ENCODE data around the gene CLK3. TPM values are rescaled to one million over a fixed set of nuclear protein-coding genes. Genes with fewer than 3 reads are reported as not detected.

The CLK3 gene
- total RNA-seq, 2 experiments from 2014 or later = 159 to 168 TPM

DNA sequence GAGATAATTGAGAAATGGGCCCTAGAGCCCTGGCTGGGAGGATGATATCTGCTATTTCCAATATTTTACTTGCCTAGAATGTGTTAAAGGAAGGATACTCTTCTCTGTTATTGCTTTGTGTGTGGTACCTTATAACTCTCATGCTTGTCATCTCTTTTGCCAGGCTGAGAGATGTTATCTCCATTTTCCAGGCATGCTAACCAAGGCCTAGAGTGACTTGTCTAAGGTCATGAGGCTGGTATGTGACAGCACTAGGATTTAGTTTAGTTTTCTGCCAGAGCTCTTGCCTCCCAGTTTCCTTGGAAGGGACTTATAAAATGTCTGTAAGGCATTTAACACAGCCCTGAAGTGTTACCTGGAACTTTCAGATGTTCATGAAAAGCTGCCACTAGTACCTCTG is 1.4 kb downstream of the CLK3 start:
- ATAC-seq (no peak), DNase-seq (no peak)
- no peaks in the 10 kb centered on the region for H3K27me3 Mint-ChIP-seq
- intact Hi-C loops (cut with micrococcal nuclease) = loop anchor here (5.0 kb wide), 1 partner anchor 75 kb away; the partner anchor contains the start of gene ARID3B
- peak overlapping the region; percentile 92 for H3K4me3 Mint-ChIP-seq
- CTCF ChIA-PET = interaction anchor here (0.9 to 10.8 kb wide), 9 partner anchors 17 to 285 kb away, joined by 3 to 203 read pairs (median 6); no protein-coding TSS in a partner anchor
- H3K27ac Mint-ChIP-seq = peak overlapping the region; percentile 94
- H3K36me3 Mint-ChIP-seq (ENCODE audit: low read depth) = peaks cover 43% of the 10 kb centered on the region
- H3K9me3 Mint-ChIP-seq = no peaks in the 10 kb centered on the region
- H3K4me1 Mint-ChIP-seq (ENCODE audit: low read depth) = peaks cover 48% of the 10 kb centered on the region
- POLR2A ChIA-PET = interaction anchor here (0.7 to 5.6 kb wide), 11 partner anchors 7 to 476 kb away, joined by 3 to 27 read pairs (median 4); partner anchors contain the start of gene ARID3B
- TF ChIP-seq, protein P1, sequence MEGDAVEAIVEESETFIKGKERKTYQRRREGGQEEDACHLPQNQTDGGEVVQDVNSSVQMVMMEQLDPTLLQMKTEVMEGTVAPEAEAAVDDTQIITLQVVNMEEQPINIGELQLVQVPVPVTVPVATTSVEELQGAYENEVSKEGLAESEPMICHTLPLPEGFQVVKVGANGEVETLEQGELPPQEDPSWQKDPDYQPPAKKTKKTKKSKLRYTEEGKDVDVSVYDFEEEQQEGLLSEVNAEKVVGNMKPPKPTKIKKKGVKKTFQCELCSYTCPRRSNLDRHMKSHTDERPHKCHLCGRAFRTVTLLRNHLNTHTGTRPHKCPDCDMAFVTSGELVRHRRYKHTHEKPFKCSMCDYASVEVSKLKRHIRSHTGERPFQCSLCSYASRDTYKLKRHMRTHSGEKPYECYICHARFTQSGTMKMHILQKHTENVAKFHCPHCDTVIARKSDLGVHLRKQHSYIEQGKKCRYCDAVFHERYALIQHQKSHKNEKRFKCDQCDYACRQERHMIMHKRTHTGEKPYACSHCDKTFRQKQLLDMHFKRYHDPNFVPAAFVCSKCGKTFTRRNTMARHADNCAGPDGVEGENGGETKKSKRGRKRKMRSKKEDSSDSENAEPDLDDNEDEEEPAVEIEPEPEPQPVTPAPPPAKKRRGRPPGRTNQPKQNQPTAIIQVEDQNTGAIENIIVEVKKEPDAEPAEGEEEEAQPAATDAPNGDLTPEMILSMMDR (IDR thresholded peaks at IDR 0.05) = no peak

DNA sequence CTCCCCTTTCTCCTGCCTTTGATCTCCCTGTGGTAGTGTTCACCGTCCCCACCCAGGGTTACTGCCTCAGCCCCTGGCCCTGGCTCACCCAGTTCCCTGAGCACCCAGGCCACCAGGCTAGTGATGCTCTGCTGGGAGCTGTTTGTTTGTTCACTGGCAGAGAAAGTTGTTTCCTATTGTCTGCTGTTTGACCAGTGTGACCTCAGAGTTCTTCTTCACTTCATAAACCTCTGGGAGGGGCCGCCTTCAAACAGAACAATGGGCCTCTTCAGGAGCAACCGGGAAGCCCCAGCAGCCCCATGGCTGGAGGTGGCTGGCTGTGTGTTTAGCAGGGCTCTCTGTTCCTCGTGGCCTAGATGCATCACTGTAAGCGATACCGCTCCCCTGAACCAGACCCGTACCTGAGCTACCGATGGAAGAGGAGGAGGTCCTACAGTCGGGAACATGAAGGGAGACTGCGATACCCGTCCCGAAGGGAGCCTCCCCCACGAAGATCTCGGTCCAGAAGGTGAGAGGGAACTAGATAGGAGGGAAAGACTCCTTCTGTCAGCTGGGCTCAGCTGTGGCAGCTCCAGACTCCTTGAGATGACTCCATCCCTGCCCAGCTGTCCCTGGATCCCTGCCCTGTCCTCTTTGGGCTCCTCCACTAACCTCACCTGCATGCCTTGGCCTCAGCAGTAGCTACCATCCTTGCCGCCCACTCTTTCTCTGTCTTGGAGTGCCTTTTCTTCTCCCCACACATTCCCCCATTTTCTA is 3.4 kb downstream of the CLK3 start:
- H3K4me1 Mint-ChIP-seq (ENCODE audit: low read depth) = peaks cover 52% of the 10 kb centered on the region
- H3K36me3 Mint-ChIP-seq (ENCODE audit: low read depth) = peaks cover 58% of the 10 kb centered on the region
- H3K27me3 Mint-ChIP-seq = no peaks in the 10 kb centered on the region
- peak overlapping the region; percentile 94 for H3K27ac Mint-ChIP-seq
- ChIA-PET POLR2A (interaction anchor here (0.6 to 1.6 kb wide), 6 partner anchors 12 to 305 kb away, joined by 3 to 4 read pairs (median 3); partner anchors contain the start of gene SEMA7A), CTCF (interaction anchor here (1.0 to 10.8 kb wide), 8 partner anchors 8 to 244 kb away, joined by 3 to 203 read pairs (median 4); no protein-coding TSS in a partner anchor)
- H3K9me3 Mint-ChIP-seq = no peaks in the 10 kb centered on the region
- intact Hi-C loops (cut with micrococcal nuclease) = loop anchor here (5.0 kb wide), 1 partner anchor 77 kb away; the partner anchor contains the start of gene ARID3B
- TF ChIP-seq, protein P1 (IDR thresholded peaks at IDR 0.05) = no peak
- DNase-seq = no peak
- ATAC-seq = no peak
- no peak overlapping the region for H3K4me3 Mint-ChIP-seq

DNA sequence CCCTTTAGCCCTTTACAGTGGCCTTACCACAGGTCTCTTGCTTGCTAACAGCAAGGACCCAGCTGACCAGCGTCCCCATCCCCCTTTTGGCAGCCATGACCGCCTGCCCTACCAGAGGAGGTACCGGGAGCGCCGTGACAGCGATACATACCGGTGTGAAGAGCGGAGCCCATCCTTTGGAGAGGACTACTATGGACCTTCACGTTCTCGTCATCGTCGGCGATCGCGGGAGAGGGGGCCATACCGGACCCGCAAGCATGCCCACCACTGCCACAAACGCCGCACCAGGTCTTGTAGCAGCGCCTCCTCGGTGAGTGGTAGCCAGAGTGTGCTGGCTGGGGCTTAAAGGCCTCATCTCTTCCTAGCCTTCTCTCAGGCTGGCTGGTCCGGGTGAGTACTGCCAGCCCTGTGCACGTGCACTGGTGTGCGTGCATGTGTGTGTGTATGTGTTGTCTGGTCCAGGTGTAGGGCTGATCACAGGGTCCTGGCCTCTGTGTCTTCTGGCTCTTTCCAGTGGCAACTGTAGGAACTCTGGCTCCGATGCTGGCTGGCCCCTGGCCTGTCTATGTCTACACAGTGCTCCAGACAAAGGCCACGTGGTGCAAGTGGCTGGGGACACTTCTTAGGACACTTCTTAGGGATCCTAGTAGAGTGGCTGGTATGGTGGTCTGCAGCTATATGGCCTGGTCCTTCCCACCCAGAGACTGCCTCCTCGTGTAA is 4.4 kb downstream of the CLK3 start:
- no peak for ATAC-seq
- peaks cover 55% of the 10 kb centered on the region for H3K4me1 Mint-ChIP-seq (ENCODE audit: low read depth)
- DNase-seq = no peak
- H3K27me3 Mint-ChIP-seq = no peaks in the 10 kb centered on the region
- ChIA-PET CTCF (interaction anchor here (0.7 to 10.8 kb wide), 7 partner anchors 8 to 167 kb away, joined by 3 to 203 read pairs (median 3); no protein-coding TSS in a partner anchor), POLR2A (interaction anchor here (1.1 to 1.4 kb wide), 2 partner anchors 11 to 12 kb away, joined by 3 to 4 read pairs; no protein-coding TSS in a partner anchor)
- no peaks in the 10 kb centered on the region for H3K9me3 Mint-ChIP-seq
- intact Hi-C loops (cut with micrococcal nuclease) = loop anchor here (5.0 kb wide), 1 partner anchor 78 kb away; the partner anchor contains the start of gene ARID3B
- peaks cover 69% of the 10 kb centered on the region for H3K36me3 Mint-ChIP-seq (ENCODE audit: low read depth)
- TF ChIP-seq, protein P1 (IDR thresholded peaks at IDR 0.05) = no peak
- H3K27ac Mint-ChIP-seq = no peak overlapping the region
- no peak overlapping the region for H3K4me3 Mint-ChIP-seq

DNA sequence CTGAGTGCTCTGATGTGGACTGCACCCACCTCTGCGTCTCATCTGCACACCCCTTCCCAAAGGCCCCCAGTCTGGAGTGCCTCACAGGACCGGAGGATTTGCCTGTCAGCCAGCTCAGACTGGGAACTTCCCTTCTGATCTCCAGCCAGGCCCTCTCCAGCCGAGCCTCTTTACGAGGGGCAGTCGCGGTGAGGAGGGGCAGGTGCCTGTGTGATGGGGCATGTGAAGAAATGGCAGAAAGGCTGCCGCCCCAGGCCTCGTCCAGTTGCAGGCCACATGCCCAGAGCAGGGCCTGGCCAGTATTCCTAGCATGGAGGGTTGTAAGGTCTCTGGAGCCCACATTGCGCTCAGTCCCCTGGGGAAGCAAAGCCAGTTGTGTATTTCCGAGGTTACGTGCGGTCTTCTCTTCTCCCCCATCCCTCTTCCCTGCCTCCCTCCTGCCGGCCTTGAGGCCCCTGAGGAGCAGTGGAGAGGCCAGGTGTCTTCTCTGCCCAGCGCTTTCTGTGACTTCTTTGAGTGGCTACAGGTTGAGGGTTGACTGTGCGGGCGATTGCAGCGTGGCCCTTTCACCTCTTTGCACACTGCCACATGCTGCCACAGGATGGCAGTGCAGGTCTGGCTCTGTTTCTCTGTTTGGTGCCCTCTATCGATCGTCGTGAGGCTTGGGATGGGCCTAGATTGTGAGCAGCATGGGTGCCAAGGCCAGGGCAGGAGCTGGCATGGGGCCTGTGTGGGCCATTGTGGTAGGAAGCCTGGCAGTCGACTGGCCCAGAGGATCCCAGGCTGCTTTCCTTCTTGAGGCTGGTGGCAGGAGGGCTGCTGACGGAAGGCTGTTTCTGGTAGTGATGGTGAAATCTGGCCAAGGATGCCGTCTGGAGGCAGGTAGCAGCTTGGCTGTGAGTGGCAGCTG is 5.3 kb downstream of the CLK3 start:
- ChIA-PET CTCF (interaction anchor here (0.6 to 10.8 kb wide), 39 partner anchors 8 to 253 kb away, joined by 3 to 203 read pairs (median 3); partner anchors contain the start of genes ARID3B, CYP11A1 and UBL7), POLR2A (interaction anchor here (0.7 to 1.4 kb wide), 4 partner anchors 11 to 248 kb away, joined by 3 to 6 read pairs (median 4); no protein-coding TSS in a partner anchor)
- Mint-ChIP-seq H3K4me1 (ENCODE audit: low read depth) (peaks cover 60% of the 10 kb centered on the region), H3K4me3 (no peak overlapping the region), H3K36me3 (ENCODE audit: low read depth) (peaks cover 75% of the 10 kb centered on the region), H3K27ac (peak overlapping the region; percentile 77), H3K27me3 (no peaks in the 10 kb centered on the region), H3K9me3 (no peaks in the 10 kb centered on the region)
- intact Hi-C loops (cut with micrococcal nuclease) = no loop called here
- ATAC-seq (peak; percentile 96), DNase-seq (peak; percentile 89)
- TF ChIP-seq, protein P1 (IDR thresholded peaks at IDR 0.05) = peak; percentile 98

Measured in activated CD8-positive, alpha-beta T cell treated with anti-CD3 and anti-CD28 coated beads for 36 hours (primary cell).